GM23248 (cell line): ENCODE data around the gene NPIPB5.
"Not testable (repeated sequence)": the region's sequence is repeated elsewhere in the genome, so short reads cannot be mapped to it uniquely, and the experiment has no call there.

ENCODE experiments used
- EZH2 ChIP-seq: fragments of 200-600 bp; sonication (generic); IDR thresholded peaks from 2 replicates; pipeline ENCODE4 v1.6.1; 2018; ENCODE audit warnings: antibody characterized with exemption, mild to moderate bottlenecking; ENCODE audit not compliant: insufficient read depth, poor library complexity, severe bottlenecking
- EZH2phosphoT487 ChIP-seq: fragments of 200-600 bp; sonication (generic); IDR thresholded peaks from 2 replicates; pipeline ENCODE4 v1.6.1; 2018; ENCODE audit warnings: antibody characterized with exemption, moderate library complexity, mild to moderate bottlenecking, low read depth; ENCODE audit not compliant: insufficient read depth

DNA sequence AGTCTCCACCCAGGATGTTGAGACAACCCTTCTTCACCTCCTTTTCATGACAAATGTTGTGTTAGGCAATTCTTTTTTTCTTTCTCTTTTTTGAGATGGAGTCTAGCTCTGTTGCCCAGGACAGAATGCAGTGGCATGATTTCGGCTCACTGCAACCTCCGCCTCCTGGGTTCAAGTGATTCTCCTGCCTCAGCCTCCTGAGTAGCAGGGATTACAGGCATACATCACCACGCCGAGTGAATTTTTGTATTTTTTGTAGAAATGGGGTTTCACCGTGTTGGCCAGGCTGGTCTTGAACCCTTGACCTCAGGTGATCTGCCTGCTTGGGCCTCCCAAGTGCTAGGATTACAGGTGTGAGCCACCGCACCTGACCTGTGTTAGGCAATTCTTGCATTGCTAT, 39.2 kb downstream of the NPIPB5 start:
- TF ChIP-seq EZH2phosphoT487, EZH2: not testable (repeated sequence)
